Kidney capillary endothelial cell (primary cell): ENCODE data around the gene MOGAT1.
"Not testable (repeated sequence)": the region's sequence is repeated elsewhere in the genome, so short reads cannot be mapped to it uniquely, and the experiment has no call there.

Experiments
- DNase-seq: peaks from one replicate; pipeline ENCODE4 v3.0.0-alpha.2; 2018; ENCODE audit warnings: low spot score

The MOGAT1 gene

GRCh38 chr2:222738809-222739208 is 67.4 kb downstream of the MOGAT1 start:
- no peak for DNase-seq

DNA sequence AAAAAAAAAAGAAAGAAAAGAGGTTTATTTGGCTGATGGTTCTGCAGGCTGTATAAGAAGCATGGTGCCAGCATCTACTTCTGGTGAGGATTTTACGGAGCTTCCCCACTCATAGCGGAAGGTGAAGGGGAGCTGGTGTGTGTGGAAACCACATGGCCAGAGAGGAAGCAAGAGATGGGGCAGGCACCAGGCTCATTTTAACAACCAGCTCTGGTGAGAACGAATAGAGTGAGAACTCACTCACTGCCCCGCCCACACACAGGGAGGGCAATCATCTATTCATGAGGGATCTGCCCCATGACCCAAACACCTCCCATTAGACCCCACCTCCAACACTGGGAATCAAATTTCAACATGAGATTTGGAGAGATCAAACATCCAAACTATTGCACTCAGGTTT is 68.5 kb downstream of the MOGAT1 start:
- no peak for DNase-seq

GRCh38 chr2:222743251-222743812 is 71.9 kb downstream of the MOGAT1 start:
- peak; percentile 86 for DNase-seq

DNA sequence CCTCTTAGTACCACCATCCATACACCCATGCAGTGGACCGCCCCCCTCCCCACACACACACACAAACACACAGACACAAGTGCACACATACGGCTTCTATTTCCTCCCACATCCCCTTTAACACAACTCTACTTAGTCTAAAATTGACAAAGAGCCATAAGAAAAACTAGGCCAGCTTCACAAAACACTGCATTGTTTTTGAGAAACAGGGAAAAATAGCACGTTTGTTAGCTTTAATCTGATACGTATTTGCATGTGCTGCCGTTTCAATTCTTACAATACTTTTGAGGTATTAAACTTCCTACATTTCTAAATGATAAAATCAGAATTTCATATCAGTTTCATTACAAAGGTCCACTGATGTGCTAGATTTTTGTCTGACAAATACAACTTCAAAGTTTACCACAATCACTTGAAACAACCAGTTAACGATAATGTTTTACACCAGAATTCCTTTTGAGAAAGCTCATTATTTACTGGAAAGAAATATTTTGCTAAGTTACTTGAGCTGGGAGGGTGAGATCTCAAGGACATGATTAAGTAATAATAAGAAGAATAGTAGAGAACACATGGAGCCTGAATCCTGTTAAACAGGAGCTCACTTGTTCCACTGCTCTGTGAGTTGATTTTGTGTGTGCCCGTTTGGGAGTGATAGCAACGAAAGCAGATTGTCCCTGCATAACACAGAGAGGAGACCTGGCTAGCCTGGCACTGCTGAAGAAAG is 74.5 kb downstream of the MOGAT1 start:
- DNase-seq: no peak

DNA sequence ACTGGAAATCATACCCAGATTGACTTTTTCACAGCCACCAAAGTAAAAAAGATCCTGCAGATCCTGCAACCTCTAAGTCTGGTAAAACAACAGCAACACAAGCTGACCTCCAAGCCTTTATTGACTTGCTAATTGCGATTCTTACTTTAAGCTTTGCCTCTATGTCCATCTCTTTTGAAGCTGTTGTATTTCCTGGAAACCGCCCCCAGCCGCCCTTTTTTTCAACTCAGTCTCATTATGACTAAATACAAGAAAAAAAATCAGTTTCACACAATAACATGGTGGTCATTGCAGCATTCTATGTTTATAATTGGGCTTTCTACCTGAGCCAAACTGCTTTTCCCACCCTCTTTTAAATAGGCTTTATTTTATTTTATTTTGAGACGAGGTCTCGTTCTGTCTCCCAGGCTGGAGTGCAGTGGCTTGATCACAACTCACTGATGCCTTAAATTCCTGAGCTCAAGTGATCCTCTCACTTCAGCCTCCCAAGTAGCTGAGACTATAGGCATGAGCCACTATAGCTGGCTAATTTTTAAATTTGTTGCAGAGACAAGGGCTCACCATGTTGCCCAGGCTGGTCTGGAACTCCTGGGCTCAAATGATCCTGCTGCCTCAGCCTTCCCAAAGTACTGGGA is 76.2 kb downstream of the MOGAT1 start:
- DNase-seq: no peak

DNA sequence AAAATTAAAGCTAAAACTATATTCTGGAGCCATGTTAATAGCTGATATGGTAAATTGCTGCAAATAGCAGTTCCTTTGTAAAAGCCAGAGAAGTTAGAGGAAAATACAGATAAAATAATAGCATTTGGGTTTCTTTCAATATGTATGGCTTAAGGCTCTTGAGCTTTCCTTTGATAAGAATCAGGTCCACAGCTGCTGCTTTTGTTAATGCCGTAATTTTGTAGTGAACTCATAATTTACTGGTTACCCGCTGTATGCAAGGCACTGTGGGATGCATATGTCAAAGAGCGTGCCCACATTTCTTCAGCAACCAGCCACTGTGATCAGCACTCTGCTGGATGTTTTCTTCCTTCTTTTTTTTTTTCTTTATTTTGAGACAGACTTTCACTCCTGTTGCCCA is 79.1 kb downstream of the MOGAT1 start:
- DNase-seq: no peak

DNA sequence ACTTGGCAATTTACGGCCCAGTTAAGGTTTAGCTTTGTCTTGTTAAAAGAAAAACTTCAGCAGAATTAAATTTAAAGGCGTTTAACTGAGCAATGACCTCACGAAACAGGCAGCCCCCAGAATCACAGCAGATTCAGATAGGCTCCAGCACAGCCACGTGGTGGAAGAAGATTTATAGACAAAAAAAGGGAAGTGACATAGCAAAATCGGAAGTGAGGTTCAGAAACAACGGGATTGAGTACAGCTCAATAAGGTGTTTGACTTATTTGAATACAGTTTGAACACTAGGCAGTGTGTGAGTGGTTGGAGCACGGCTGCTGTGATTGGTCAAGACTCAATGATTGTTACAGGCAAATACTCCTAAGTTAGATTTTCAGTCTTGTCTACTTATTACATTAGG is 79.8 kb downstream of the MOGAT1 start:
- no peak for DNase-seq

- DNase-seq: no peak
These were observed 80.6 kb downstream of the MOGAT1 start for GRCh38 chr2:222751821-222752719.

- no peak for DNase-seq
These were observed 81.3 kb downstream of the MOGAT1 start for GRCh38 chr2:222752746-222753145.

DNA sequence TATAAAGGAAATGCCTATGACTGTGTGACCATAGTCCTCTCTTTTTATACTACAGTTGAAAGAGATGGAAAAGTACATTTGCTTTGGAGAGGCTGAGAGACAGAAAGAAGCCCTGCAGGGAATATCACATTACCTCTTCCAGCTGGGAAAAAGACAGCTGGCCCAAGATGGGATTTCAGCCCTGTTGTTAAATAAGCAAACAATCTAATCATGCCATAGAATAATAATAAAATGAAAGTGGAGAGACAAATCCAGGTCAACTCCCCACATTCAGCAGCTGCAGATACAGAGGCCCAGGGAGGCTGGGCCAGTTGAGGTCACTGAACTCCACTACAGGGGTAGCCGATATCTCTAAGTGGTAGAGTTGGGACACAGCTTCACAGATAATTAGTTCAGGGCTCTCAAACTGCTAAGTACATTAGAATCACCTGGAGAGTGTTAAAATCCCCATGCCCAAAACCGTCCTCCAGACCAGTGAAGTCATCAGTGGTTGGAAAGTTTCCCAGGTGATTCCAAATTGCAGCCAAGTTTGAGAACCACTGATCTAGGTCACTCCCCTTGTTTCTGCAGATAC is 81.9 kb downstream of the MOGAT1 start:
- no peak for DNase-seq

- no peak for DNase-seq
These were observed 83.0 kb downstream of the MOGAT1 start for GRCh38 chr2:222754324-222754930.

- DNase-seq: not testable (repeated sequence)
These were observed 84.1 kb downstream of the MOGAT1 start for GRCh38 chr2:222755593-222755992.

- DNase-seq: no peak
These were observed 84.9 kb downstream of the MOGAT1 start for GRCh38 chr2:222756362-222756831.

DNA sequence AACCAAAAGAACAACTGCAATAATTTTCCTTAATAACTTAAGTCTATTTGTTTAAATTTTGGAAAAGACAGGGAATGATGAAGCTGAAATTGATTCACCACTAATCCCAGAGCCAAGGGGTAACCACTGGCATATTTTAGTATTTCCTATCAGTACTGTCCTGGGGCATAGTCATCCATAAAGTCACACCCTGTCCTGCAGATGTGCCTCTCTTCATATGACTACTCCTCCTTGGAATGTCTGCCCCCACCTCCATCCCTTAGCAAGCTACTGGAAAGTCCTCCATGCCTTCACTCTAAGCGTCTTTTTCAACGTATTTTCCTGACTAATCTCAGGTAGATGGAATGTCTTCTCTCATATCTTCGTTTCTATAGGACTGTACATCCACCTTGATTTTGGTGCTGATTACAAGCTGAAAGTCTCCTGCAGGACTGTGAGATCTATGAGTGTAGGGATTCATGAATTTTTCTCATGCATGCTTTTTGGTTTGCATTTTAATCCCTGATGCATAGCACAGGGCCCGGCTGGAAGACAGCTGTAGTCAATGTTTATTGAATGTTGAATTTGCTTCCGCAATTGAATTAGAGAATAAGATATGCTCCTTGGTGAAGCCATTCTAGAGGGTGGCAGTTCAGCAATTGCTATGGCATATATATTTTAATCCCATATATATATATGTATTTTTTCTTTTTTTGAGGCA is 85.6 kb downstream of the MOGAT1 start:
- peak; percentile 45 for DNase-seq
